ENCODE data around the gene KLHDC10. TPM values are rescaled to one million over a fixed set of nuclear protein-coding genes. Genes with fewer than 3 reads are reported as not detected.

Gene KLHDC10
- total and polyA plus RNA-seq, 4 experiments from 2014 or later = 0.46 to 22.3 (median 11.7) TPM

GRCh38 chr7:130141884-130142653, 71.7 kb downstream of the KLHDC10 start:
- peak overlapping the region in 5 of 7 donors; percentile 50 to 90 (median 80) for H3K27ac Mint-ChIP-seq
- peak overlapping the region; percentile 68 to 83 (median 81) for H3K4me3 Mint-ChIP-seq
- CTCF ChIA-PET (ENCODE audit: partially characterized antibody) = no interaction called here

GRCh38 chr7:130142654-130143333, 72.5 kb downstream of the KLHDC10 start:
- Mint-ChIP-seq H3K4me1 (peaks cover 3 to 14% (median 10%) of the 10 kb centered on the region in 4 donors), H3K4me3 (peak overlapping the region in 7 of 8 donors; percentile 15 to 81 (median 52)), H3K27ac (peak overlapping the region in 3 of 7 donors; percentile 35 to 81 (median 78)), H3K27me3 (no peaks in the 10 kb centered on the region), H3K9me3 (no peaks in the 10 kb centered on the region), H3K36me3 (peaks cover 6 to 8% of the 10 kb centered on the region in 2 donors)
- Histone ChIP-seq H3K4me1 (ENCODE audit: insufficient read depth, low read length) (peaks cover 15% of the 10 kb centered on the region), H3K36me3 (ENCODE audit: insufficient read depth, low read length) (no peaks in the 10 kb centered on the region), H3K9me3 (ENCODE audit: control insufficient read depth in 1 of 2, low read length in 2 of 2) (no peaks in the 10 kb centered on the region), H3K27ac (ENCODE audit: low read depth, low read length) (no peak overlapping the region), H3K27me3 (ENCODE audit: insufficient read depth, low read length) (no peaks in the 10 kb centered on the region), H3K4me3 (ENCODE audit: low read length in 2 of 2) (no peak overlapping the region)
- DNase-seq = no peak
- CTCF ChIA-PET (ENCODE audit: partially characterized antibody) = no interaction called here
- POLR2A ChIA-PET (ENCODE audit: partially characterized antibody) = interaction anchor here (0.7 to 1.3 kb wide), 2 partner anchors 14 to 72 kb away, joined by 3 to 4 read pairs; partner anchors contain the start of gene KLHDC10
- intact Hi-C loops (cut with micrococcal nuclease) = no loop called here

More at GRCh38 chr7:130141884-130142653, 71.7 kb downstream of the KLHDC10 start:
- Histone ChIP-seq H3K4me1 (ENCODE audit: insufficient read depth, low read length) (peaks cover 17% of the 10 kb centered on the region), H3K9me3 (ENCODE audit: control insufficient read depth in 1 of 2, low read length in 2 of 2) (no peaks in the 10 kb centered on the region), H3K27me3 (ENCODE audit: insufficient read depth, low read length) (no peaks in the 10 kb centered on the region), H3K4me3 (ENCODE audit: low read length in 2 of 2) (peak overlapping the region; percentile 22 to 58), H3K27ac (ENCODE audit: low read depth, low read length) (peak overlapping the region; percentile 41), H3K36me3 (ENCODE audit: insufficient read depth, low read length) (no peaks in the 10 kb centered on the region)
- Mint-ChIP-seq H3K36me3 (peaks cover 6 to 11% of the 10 kb centered on the region in 2 donors), H3K4me1 (peaks cover 3 to 14% (median 10%) of the 10 kb centered on the region in 4 donors), H3K9me3 (no peaks in the 10 kb centered on the region), H3K27me3 (no peaks in the 10 kb centered on the region)
- intact Hi-C loops (cut with micrococcal nuclease) = no loop called here
- no peak for DNase-seq
- POLR2A ChIA-PET (ENCODE audit: partially characterized antibody) = interaction anchor here (0.7 to 2.5 kb wide), 4 partner anchors 14 to 71 kb away, joined by 3 to 12 read pairs (median 4); partner anchors contain the start of genes KLHDC10 and TMEM209

GRCh38 chr7:130143334-130143732, 73.0 kb downstream of the KLHDC10 start:
- Mint-ChIP-seq H3K36me3 (peaks cover 6 to 7% of the 10 kb centered on the region in 2 donors), H3K27me3 (no peaks in the 10 kb centered on the region), H3K4me3 (peak overlapping the region in 3 of 8 donors; percentile 15 to 52 (median 21)), H3K27ac (peak overlapping the region in 2 of 7 donors; percentile 9 to 81), H3K9me3 (no peaks in the 10 kb centered on the region), H3K4me1 (peaks cover 3 to 14% (median 10%) of the 10 kb centered on the region in 4 donors)
- Histone ChIP-seq H3K4me3 (ENCODE audit: low read length in 2 of 2) (no peak overlapping the region), H3K36me3 (ENCODE audit: insufficient read depth, low read length) (no peaks in the 10 kb centered on the region), H3K27me3 (ENCODE audit: insufficient read depth, low read length) (no peaks in the 10 kb centered on the region), H3K27ac (ENCODE audit: low read depth, low read length) (no peak overlapping the region), H3K9me3 (ENCODE audit: control insufficient read depth in 1 of 2, low read length in 2 of 2) (no peaks in the 10 kb centered on the region), H3K4me1 (ENCODE audit: insufficient read depth, low read length) (peaks cover 15% of the 10 kb centered on the region)
- intact Hi-C loops (cut with micrococcal nuclease) = no loop called here
- ChIA-PET POLR2A (ENCODE audit: partially characterized antibody) (no interaction called here), CTCF (ENCODE audit: partially characterized antibody) (no interaction called here)
- DNase-seq = no peak

GRCh38 chr7:130143986-130144311, 73.6 kb downstream of the KLHDC10 start:
- peaks cover 3 to 14% (median 9%) of the 10 kb centered on the region in 4 donors for H3K4me1 Mint-ChIP-seq
- CTCF ChIA-PET (ENCODE audit: partially characterized antibody) = no interaction called here

GRCh38 chr7:130144312-130145171, 74.2 kb downstream of the KLHDC10 start:
- ChIA-PET POLR2A (ENCODE audit: partially characterized antibody) (no interaction called here), CTCF (ENCODE audit: partially characterized antibody) (no interaction called here)
- no peaks in the 10 kb centered on the region for H3K9me3 Mint-ChIP-seq
- H3K4me3 ChIP-seq (ENCODE audit: low read length in 2 of 2) = no peak overlapping the region
- H3K36me3 ChIP-seq (ENCODE audit: insufficient read depth, low read length) = no peaks in the 10 kb centered on the region
- no peak overlapping the region for H3K27ac ChIP-seq (ENCODE audit: low read depth, low read length)
- peaks cover under 1% of the 10 kb centered on the region in 2 donors for H3K36me3 Mint-ChIP-seq
- H3K9me3 ChIP-seq (ENCODE audit: control insufficient read depth in 1 of 2, low read length in 2 of 2) = no peaks in the 10 kb centered on the region
- H3K4me3 Mint-ChIP-seq = peak overlapping the region in 1 of 8 donors; percentile 8
- DNase-seq = no peak
- no peaks in the 10 kb centered on the region for H3K27me3 Mint-ChIP-seq
- H3K27ac Mint-ChIP-seq = peak overlapping the region in 1 of 7 donors; percentile 2
- intact Hi-C loops (cut with micrococcal nuclease) = no loop called here
- peaks cover 15% of the 10 kb centered on the region for H3K4me1 ChIP-seq (ENCODE audit: insufficient read depth, low read length)
- no peaks in the 10 kb centered on the region for H3K27me3 ChIP-seq (ENCODE audit: insufficient read depth, low read length)
- peaks cover 3 to 14% (median 6%) of the 10 kb centered on the region in 4 donors for H3K4me1 Mint-ChIP-seq

More at GRCh38 chr7:130143986-130144311, 73.6 kb downstream of the KLHDC10 start:
- H3K27ac Mint-ChIP-seq = no peak overlapping the region
- no peak for DNase-seq
- no peak overlapping the region for H3K4me3 Mint-ChIP-seq
- no peak overlapping the region for H3K4me3 ChIP-seq (ENCODE audit: low read length in 2 of 2)
- H3K27me3 Mint-ChIP-seq = no peaks in the 10 kb centered on the region
- POLR2A ChIA-PET (ENCODE audit: partially characterized antibody) = no interaction called here
- no peaks in the 10 kb centered on the region for H3K27me3 ChIP-seq (ENCODE audit: insufficient read depth, low read length)
- peaks cover 15% of the 10 kb centered on the region for H3K4me1 ChIP-seq (ENCODE audit: insufficient read depth, low read length)
- H3K27ac ChIP-seq (ENCODE audit: low read depth, low read length) = no peak overlapping the region
- H3K9me3 ChIP-seq (ENCODE audit: control insufficient read depth in 1 of 2, low read length in 2 of 2) = no peaks in the 10 kb centered on the region
- H3K9me3 Mint-ChIP-seq = no peaks in the 10 kb centered on the region
- H3K36me3 Mint-ChIP-seq = peaks cover 6% of the 10 kb centered on the region in 2 donors
- H3K36me3 ChIP-seq (ENCODE audit: insufficient read depth, low read length) = no peaks in the 10 kb centered on the region
- intact Hi-C loops (cut with micrococcal nuclease) = no loop called here

- POLR2A ChIA-PET (ENCODE audit: partially characterized antibody) = no interaction called here
- Histone ChIP-seq H3K36me3 (ENCODE audit: insufficient read depth, low read length) (no peaks in the 10 kb centered on the region), H3K4me3 (ENCODE audit: low read length in 2 of 2) (no peak overlapping the region), H3K4me1 (ENCODE audit: insufficient read depth, low read length) (peaks cover 15% of the 10 kb centered on the region), H3K27me3 (ENCODE audit: insufficient read depth, low read length) (no peaks in the 10 kb centered on the region), H3K27ac (ENCODE audit: low read depth, low read length) (no peak overlapping the region), H3K9me3 (ENCODE audit: control insufficient read depth in 1 of 2, low read length in 2 of 2) (no peaks in the 10 kb centered on the region)
- Mint-ChIP-seq H3K9me3 (no peaks in the 10 kb centered on the region), H3K4me1 (peaks cover 0 to 8% (median 4%) of the 10 kb centered on the region in 4 donors), H3K27me3 (peaks cover 0 to 2% of the 10 kb centered on the region in 2 donors), H3K27ac (no peak overlapping the region), H3K36me3 (no peaks in the 10 kb centered on the region), H3K4me3 (no peak overlapping the region)
- CTCF ChIA-PET (ENCODE audit: partially characterized antibody) = no interaction called here
- intact Hi-C loops (cut with micrococcal nuclease) = no loop called here
- no peak for DNase-seq
Measured at GRCh38 chr7:130145424-130146100, 75.2 kb downstream of the KLHDC10 start.
